CD4-positive, alpha-beta T cell (primary cell): ENCODE results near the gene COL19A1. TPM values are rescaled to one million over a fixed set of nuclear protein-coding genes. Genes with fewer than 3 reads are reported as not detected.

Source experiments
- ATAC-seq: fragments of 200-7000 bp; cut with Tn5 transposase; one replicate; pipeline ENCODE4 v1.10.0; 2022; ENCODE audit warnings: mild to moderate bottlenecking; ENCODE audit not compliant: poor library complexity
- CTCF ChIA-PET: fragments of 350-600 bp; sonication (Branson Sonifier 250); formaldehyde crosslinking; loops from one replicate; lab custom pipeline; 2021; ENCODE audit warnings: antibody characterized with exemption, inconsistent platforms; lab: Charles Lee
- POLR2A ChIA-PET: fragments of 350-600 bp; sonication (Branson Sonifier 250); formaldehyde crosslinking; loops from one replicate; lab custom pipeline; 2021; ENCODE audit warnings: antibody characterized with exemption, inconsistent platforms; lab: Charles Lee
- DNase-seq, 14 experiments: peaks; one replicate each; pipeline ENCODE4 v3.0.0-alpha.2; 2013 to 2020; ENCODE audit warnings: mixed read lengths in 2 of 14
- H3K27ac ChIP-seq, 2 donors: one replicate each; pipeline versions ENCODE4 v1.5.1 to v1.7.0; 2013; ENCODE audit warnings: low read length in 2 of 2, low read depth in 1 of 2, mild to moderate bottlenecking in 1 of 2
- H3K27me3 ChIP-seq, 2 experiments: 1 replicate in 1 of 2; 2 replicates in 1 of 2; pipeline versions ENCODE4 v1.6.1 to v1.7.0; 2013; ENCODE audit warnings: low read length in 2 of 2, control low read depth in 1 of 2, mild to moderate bottlenecking in 1 of 2, moderate library complexity in 1 of 2; ENCODE audit not compliant: insufficient read depth in 2 of 2, control insufficient read depth in 1 of 2
- H3K36me3 ChIP-seq: one replicate; pipeline ENCODE4 v1.6.1; 2013; ENCODE audit warnings: low read length, control low read depth; ENCODE audit not compliant: insufficient read depth
- H3K4me1 ChIP-seq: one replicate; pipeline ENCODE4 v1.6.1; 2013; ENCODE audit warnings: low read length, control low read depth; ENCODE audit not compliant: insufficient read depth
- H3K4me3 ChIP-seq: one replicate; pipeline ENCODE4 v1.5.1; 2013; ENCODE audit warnings: mild to moderate bottlenecking, low read length, moderate library complexity
- H3K9me3 ChIP-seq, 2 experiments: 1 replicate in 1 of 2; 2 replicates in 1 of 2; pipeline versions ENCODE4 v1.6.1 to v1.7.0; 2013; ENCODE audit warnings: low read length in 2 of 2, mild to moderate bottlenecking in 2 of 2, control low read depth in 1 of 2, moderate library complexity in 1 of 2; ENCODE audit not compliant: control insufficient read depth in 1 of 2, insufficient read depth in 1 of 2
- H3K27ac Mint-ChIP-seq: one replicate; pipeline ENCODE4 v1.8.0; 2020; ENCODE audit warnings: mixed read lengths
- H3K27me3 Mint-ChIP-seq: one replicate; pipeline ENCODE4 v1.8.0; 2021; ENCODE audit warnings: mixed read lengths
- H3K36me3 Mint-ChIP-seq: one replicate; pipeline ENCODE4 v1.8.0; 2021; ENCODE audit warnings: low read depth, mixed read lengths
- H3K4me1 Mint-ChIP-seq: one replicate; pipeline ENCODE4 v1.8.0; 2021; ENCODE audit warnings: low read depth, mixed read lengths
- H3K4me3 Mint-ChIP-seq: one replicate; pipeline ENCODE4 v1.8.0; 2020; ENCODE audit warnings: mild to moderate bottlenecking, mixed read lengths
- H3K9me3 Mint-ChIP-seq: one replicate; pipeline ENCODE4 v1.8.0; 2020; ENCODE audit warnings: mixed read lengths
- CTCF ChIP-seq: fragments of 200-600 bp; IDR thresholded peaks from one replicate; pipeline ENCODE4 v1.8.0; 2022; ENCODE audit warnings: antibody characterized with exemption, mild to moderate bottlenecking
- intact Hi-C, 2 experiments: fragments of 100-400 bp; cut with DNase I in 1 of 2; cut with micrococcal nuclease in 1 of 2; formaldehyde crosslinking; loops; one replicate each; pipeline versions ENCODE4 v1.15.1 to v1.9.0; 2023 to 2025; cut with DNase I, micrococcal nuclease
- total RNA-seq, 174 experiments: library from RNA in 2 of 174; stranded (reverse) in 2 of 174; gene quantifications; one replicate each; pipeline ENCODE4 v1.2.3 and lab custom pipeline; 2021 to 2026

COL19A1 gene
- total RNA-seq, 2 experiments from 2014 or later: not detected

- H3K36me3 Mint-ChIP-seq: no peaks in the 10 kb centered on the region
- no peaks in the 10 kb centered on the region for H3K27me3 ChIP-seq
- DNase-seq (no peak), ATAC-seq (no peak)
- no peak overlapping the region for H3K4me3 Mint-ChIP-seq
- H3K36me3 ChIP-seq: no peaks in the 10 kb centered on the region
- intact Hi-C loops: no loop called here
- no peaks in the 10 kb centered on the region for H3K4me1 ChIP-seq
- peaks cover 2% of the 10 kb centered on the region for H3K9me3 Mint-ChIP-seq
- no peaks in the 10 kb centered on the region for H3K9me3 ChIP-seq
- peaks cover 61% of the 10 kb centered on the region for H3K27me3 Mint-ChIP-seq
- H3K4me1 Mint-ChIP-seq: no peaks in the 10 kb centered on the region
- no peak overlapping the region for H3K27ac Mint-ChIP-seq
- no peak for TF ChIP-seq CTCF
- H3K27ac ChIP-seq: no peak overlapping the region
- ChIA-PET CTCF (no interaction called here), POLR2A (no interaction called here)
- H3K4me3 ChIP-seq: no peak overlapping the region
These were observed 18.9 kb upstream of the COL19A1 start for GRCh38 chr6:69847492-69847788.

- TF ChIP-seq CTCF: no peak
- Histone ChIP-seq H3K4me3 (no peak overlapping the region), H3K27me3 (no peaks in the 10 kb centered on the region), H3K36me3 (no peaks in the 10 kb centered on the region), H3K9me3 (no peaks in the 10 kb centered on the region), H3K27ac (no peak overlapping the region), H3K4me1 (no peaks in the 10 kb centered on the region)
- CTCF ChIA-PET: no interaction called here
- intact Hi-C loops: no loop called here
- Mint-ChIP-seq H3K27me3 (peaks cover 62% of the 10 kb centered on the region), H3K4me3 (no peak overlapping the region), H3K27ac (no peak overlapping the region), H3K9me3 (peaks cover 7% of the 10 kb centered on the region), H3K4me1 (no peaks in the 10 kb centered on the region), H3K36me3 (no peaks in the 10 kb centered on the region)
- no peak for DNase-seq
- POLR2A ChIA-PET: no interaction called here
- ATAC-seq: no peak
These were observed 17.8 kb upstream of the COL19A1 start for GRCh38 chr6:69848552-69848951.

GRCh38 chr6:69852706-69853105 is 13.7 kb upstream of the COL19A1 start:
- DNase-seq (no peak), ATAC-seq (no peak)
- no peak for TF ChIP-seq CTCF
- Histone ChIP-seq H3K4me3 (no peak overlapping the region), H3K36me3 (no peaks in the 10 kb centered on the region), H3K9me3 (no peaks in the 10 kb centered on the region), H3K4me1 (no peaks in the 10 kb centered on the region), H3K27ac (no peak overlapping the region), H3K27me3 (no peaks in the 10 kb centered on the region)
- Mint-ChIP-seq H3K4me1 (no peaks in the 10 kb centered on the region), H3K9me3 (peaks cover 7% of the 10 kb centered on the region), H3K4me3 (no peak overlapping the region), H3K27me3 (peaks cover 46% of the 10 kb centered on the region), H3K36me3 (no peaks in the 10 kb centered on the region), H3K27ac (no peak overlapping the region)
- intact Hi-C loops: no loop called here
- ChIA-PET POLR2A (no interaction called here), CTCF (no interaction called here)
